K562 (cell line): ENCODE results near the gene RABL6. TPM values are rescaled to one million over a fixed set of nuclear protein-coding genes. Genes with fewer than 3 reads are reported as not detected.

Experiments used
- ATF7 ChIP-seq: fragments of 450-650 bp; IDR thresholded peaks from 2 replicates; pipeline ENCODE4 v1.7.1; 2014; ENCODE audit warnings: mild to moderate bottlenecking, moderate library complexity
- DPF2 ChIP-seq: fragments of 450-650 bp; IDR thresholded peaks from 2 replicates; pipeline ENCODE4 v1.6.1; 2016
- FUS ChIP-seq: fragments of 200-400 bp; formaldehyde crosslinking; optimal IDR thresholded peaks from 2 replicates; pipeline ENCODE3; 2017; ENCODE audit warnings: low read depth, low read length
- HOXB6 ChIP-seq: fragments of 250-450 bp; sonication (Bioruptor Pico); IDR thresholded peaks from 2 replicates; pipeline ENCODE4 v1.5.1; 2022; ENCODE audit warnings: mild to moderate bottlenecking, borderline replicate concordance
- PRMT5 ChIP-seq: sonication (generic); formaldehyde crosslinking; IDR thresholded peaks from 2 replicates; pipeline ENCODE4 v1.5.0; 2020; ENCODE audit warnings: missing genetic modification reagents
- SRSF7 ChIP-seq: fragments of 200-400 bp; formaldehyde crosslinking; optimal IDR thresholded peaks from 2 replicates; pipeline ENCODE3; 2017; ENCODE audit warnings: mild to moderate bottlenecking, low read depth, low read length
- TBL1XR1 ChIP-seq, 2 experiments: IDR thresholded peaks; 2 replicates each; pipeline ENCODE4 v1.6.1; 2012; ENCODE audit warnings: improper control_type of control experiment in 2 of 2, low read length in 2 of 2, mild to moderate bottlenecking in 1 of 2
- XRCC5 ChIP-seq: fragments of 200-400 bp; formaldehyde crosslinking; IDR thresholded peaks from 2 replicates; pipeline ENCODE4 v1.6.1; 2017; ENCODE audit warnings: low read depth, mild to moderate bottlenecking, low read length
- ZC3H4 ChIP-seq: sonication (generic); formaldehyde crosslinking; IDR thresholded peaks from 2 replicates; pipeline ENCODE4 v1.9.0; 2021; ENCODE audit warnings: missing genetic modification reagents, borderline replicate concordance
- ZNF146 ChIP-seq: IDR thresholded peaks from one replicate; pipeline ENCODE4 v1.6.1; 2018; ENCODE audit warnings: missing compliant biosample characterization; ENCODE audit not compliant: unreplicated experiment
- ZSCAN29 ChIP-seq: fragments of 450-650 bp; IDR thresholded peaks from 2 replicates; pipeline ENCODE4 v1.6.1; 2017
- polyA plus RNA-seq, 8 experiments: library from polyadenylated mRNA; depleted of rRNA in 4 of 8; stranded (reverse) in 5 of 8; unstranded in 3 of 8; fragments of >200 nt; fragmentation: Nextera tagmentation in 2 of 8; fragmentation: Illumina TruSeq in 1 of 8; extraction: Ambion mirVana in 2 of 8; extraction: Trizol in 1 of 8; gene quantifications; 2 replicates each; pipeline versions ENCODE4 v1.2.1 to v1.2.3, GENCODE V29; 2011 to 2014; ENCODE audit warnings: inconsistent platforms in 1 of 8, missing spikeins in 1 of 8
- total RNA-seq, 7 experiments: library from RNA; depleted of rRNA in 6 of 7; stranded (reverse); fragments of >200 nt in 6 of 7; fragmentation: Illumina TruSeq in 2 of 7; extraction: Trizol in 2 of 7; gene quantifications; 2 replicates each; pipeline versions ENCODE4 v1.2.1 to v1.2.3, GENCODE V29; 2011 to 2021; ENCODE audit warnings: low replicate concordance in 1 of 7
- TF ChIP-seq, protein P1 (sequence below): fragments of 200-800 bp; sonication (Bioruptor generic); IDR thresholded peaks from 2 replicates; pipeline ENCODE4 v1.6.1; 2017; ENCODE audit warnings: missing genetic modification characterization, missing compliant biosample characterization
- TF ChIP-seq, protein P2 (sequence below): sonication (generic); formaldehyde crosslinking; IDR thresholded peaks from 2 replicates; pipeline ENCODE4 v1.8.0; 2022; ENCODE audit warnings: mild to moderate bottlenecking, missing genetic modification reagents
- TF ChIP-seq, protein P3 (sequence below), 2 experiments: fragments of 450-650 bp in 1 of 2; sonication (generic) in 1 of 2; formaldehyde crosslinking; conservative IDR thresholded peaks; 2 replicates each; pipeline versions ENCODE4 v1.4.0 to v1.8.1; 2020 to 2022; ENCODE audit warnings: mild to moderate bottlenecking in 1 of 2, missing genetic modification reagents in 1 of 2
- TF ChIP-seq, protein P4 (sequence below): fragments of 450-650 bp; IDR thresholded peaks from 2 replicates; pipeline ENCODE4 v1.6.1; 2016; ENCODE audit warnings: low read depth, mild to moderate bottlenecking, moderate library complexity
- TF ChIP-seq, protein P5 (sequence below): fragments of 250-450 bp; sonication (Bioruptor Pico); IDR thresholded peaks from 2 replicates; pipeline ENCODE4 v1.8.0; 2022; ENCODE audit warnings: moderate library complexity, mild to moderate bottlenecking, inconsistent platforms
- TF ChIP-seq, protein P6 (sequence below): fragments of 450-650 bp; formaldehyde crosslinking; IDR thresholded peaks from 2 replicates; pipeline ENCODE4 v1.4.0; 2020; ENCODE audit warnings: mild to moderate bottlenecking, moderate library complexity
- TF ChIP-seq, protein P7 (sequence below): fragments of 250-450 bp; sonication (Bioruptor Pico); IDR thresholded peaks from 2 replicates; pipeline ENCODE4 v1.6.1; 2021; ENCODE audit warnings: mild to moderate bottlenecking

RABL6 gene
- total and polyA plus RNA-seq, 9 of the 15 experiments (the other 6 are each of a cell fraction or from before 2014, with no cell fraction given), result 5.6 to 181 (median 84.5) TPM

DNA sequence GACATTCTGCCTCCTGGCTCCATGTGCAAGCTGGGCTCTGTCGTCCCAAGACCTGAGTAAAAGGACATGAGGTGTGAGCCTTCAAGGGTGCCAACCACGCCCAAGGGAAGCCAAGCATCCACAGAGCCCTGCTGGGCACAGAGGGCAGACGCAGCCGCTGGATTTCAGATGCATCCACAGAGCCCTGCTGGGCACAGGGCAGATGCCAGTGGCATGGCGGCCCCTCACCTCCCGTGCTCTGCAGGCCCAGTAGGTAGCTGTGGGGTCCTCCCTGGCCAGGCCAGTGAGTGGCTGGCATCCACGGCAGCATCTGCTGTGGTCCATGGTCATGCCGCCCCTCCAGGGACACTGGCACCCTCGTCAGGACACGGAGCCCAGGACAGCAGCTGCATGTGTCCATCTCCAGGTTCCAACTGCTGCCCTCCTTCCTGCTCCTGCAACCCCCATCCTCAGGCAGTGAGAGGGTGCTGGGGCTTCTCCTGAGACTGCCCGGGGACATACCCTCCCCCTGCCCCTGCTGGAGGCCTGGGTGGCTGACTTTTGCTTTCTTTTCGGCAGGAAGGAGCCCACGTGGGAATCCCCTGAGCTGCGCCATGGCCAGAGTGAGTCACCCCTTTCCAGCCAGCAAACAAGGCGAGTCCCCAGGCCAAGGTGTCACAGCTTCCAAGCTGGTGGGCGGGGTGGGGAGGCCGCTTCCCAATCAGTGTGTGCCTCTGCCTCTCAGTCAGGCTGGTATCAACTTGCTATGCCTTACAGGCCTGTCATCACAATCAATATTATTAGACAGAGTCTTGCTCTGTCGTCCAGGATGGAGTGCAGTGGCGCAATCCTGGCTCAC is 74.6 kb downstream of the RABL6 start (continued):
- TF ChIP-seq PRMT5 (CRISPR knock-in tag), result no peak
- no peak for TF ChIP-seq ZSCAN29
- TF ChIP-seq, protein P1, sequence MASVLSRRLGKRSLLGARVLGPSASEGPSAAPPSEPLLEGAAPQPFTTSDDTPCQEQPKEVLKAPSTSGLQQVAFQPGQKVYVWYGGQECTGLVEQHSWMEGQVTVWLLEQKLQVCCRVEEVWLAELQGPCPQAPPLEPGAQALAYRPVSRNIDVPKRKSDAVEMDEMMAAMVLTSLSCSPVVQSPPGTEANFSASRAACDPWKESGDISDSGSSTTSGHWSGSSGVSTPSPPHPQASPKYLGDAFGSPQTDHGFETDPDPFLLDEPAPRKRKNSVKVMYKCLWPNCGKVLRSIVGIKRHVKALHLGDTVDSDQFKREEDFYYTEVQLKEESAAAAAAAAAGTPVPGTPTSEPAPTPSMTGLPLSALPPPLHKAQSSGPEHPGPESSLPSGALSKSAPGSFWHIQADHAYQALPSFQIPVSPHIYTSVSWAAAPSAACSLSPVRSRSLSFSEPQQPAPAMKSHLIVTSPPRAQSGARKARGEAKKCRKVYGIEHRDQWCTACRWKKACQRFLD (CRISPR knock-in tag), result no peak
- no peak for TF ChIP-seq XRCC5
- TF ChIP-seq, protein P2, sequence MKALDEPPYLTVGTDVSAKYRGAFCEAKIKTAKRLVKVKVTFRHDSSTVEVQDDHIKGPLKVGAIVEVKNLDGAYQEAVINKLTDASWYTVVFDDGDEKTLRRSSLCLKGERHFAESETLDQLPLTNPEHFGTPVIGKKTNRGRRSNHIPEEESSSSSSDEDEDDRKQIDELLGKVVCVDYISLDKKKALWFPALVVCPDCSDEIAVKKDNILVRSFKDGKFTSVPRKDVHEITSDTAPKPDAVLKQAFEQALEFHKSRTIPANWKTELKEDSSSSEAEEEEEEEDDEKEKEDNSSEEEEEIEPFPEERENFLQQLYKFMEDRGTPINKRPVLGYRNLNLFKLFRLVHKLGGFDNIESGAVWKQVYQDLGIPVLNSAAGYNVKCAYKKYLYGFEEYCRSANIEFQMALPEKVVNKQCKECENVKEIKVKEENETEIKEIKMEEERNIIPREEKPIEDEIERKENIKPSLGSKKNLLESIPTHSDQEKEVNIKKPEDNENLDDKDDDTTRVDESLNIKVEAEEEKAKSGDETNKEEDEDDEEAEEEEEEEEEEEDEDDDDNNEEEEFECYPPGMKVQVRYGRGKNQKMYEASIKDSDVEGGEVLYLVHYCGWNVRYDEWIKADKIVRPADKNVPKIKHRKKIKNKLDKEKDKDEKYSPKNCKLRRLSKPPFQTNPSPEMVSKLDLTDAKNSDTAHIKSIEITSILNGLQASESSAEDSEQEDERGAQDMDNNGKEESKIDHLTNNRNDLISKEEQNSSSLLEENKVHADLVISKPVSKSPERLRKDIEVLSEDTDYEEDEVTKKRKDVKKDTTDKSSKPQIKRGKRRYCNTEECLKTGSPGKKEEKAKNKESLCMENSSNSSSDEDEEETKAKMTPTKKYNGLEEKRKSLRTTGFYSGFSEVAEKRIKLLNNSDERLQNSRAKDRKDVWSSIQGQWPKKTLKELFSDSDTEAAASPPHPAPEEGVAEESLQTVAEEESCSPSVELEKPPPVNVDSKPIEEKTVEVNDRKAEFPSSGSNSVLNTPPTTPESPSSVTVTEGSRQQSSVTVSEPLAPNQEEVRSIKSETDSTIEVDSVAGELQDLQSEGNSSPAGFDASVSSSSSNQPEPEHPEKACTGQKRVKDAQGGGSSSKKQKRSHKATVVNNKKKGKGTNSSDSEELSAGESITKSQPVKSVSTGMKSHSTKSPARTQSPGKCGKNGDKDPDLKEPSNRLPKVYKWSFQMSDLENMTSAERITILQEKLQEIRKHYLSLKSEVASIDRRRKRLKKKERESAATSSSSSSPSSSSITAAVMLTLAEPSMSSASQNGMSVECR (CRISPR knock-in tag), result peak; percentile 84
- TF ChIP-seq FUS, result no peak
- TF ChIP-seq, protein P3, sequence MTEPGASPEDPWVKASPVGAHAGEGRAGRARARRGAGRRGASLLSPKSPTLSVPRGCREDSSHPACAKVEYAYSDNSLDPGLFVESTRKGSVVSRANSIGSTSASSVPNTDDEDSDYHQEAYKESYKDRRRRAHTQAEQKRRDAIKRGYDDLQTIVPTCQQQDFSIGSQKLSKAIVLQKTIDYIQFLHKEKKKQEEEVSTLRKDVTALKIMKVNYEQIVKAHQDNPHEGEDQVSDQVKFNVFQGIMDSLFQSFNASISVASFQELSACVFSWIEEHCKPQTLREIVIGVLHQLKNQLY (CRISPR knock-in tag; conservative IDR thresholded peaks at IDR 0.05), result no peak
- TF ChIP-seq HOXB6 (CRISPR knock-in tag), result no peak
- no peak for TF ChIP-seq TBL1XR1 (IDR thresholded peaks at IDR 0.05; ENCODE audit: low read length in 2 of 2)
- TF ChIP-seq, protein P4, sequence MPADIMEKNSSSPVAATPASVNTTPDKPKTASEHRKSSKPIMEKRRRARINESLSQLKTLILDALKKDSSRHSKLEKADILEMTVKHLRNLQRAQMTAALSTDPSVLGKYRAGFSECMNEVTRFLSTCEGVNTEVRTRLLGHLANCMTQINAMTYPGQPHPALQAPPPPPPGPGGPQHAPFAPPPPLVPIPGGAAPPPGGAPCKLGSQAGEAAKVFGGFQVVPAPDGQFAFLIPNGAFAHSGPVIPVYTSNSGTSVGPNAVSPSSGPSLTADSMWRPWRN, result no peak
- TF ChIP-seq DPF2, result 0 out of 2 replicates have a peak, but pooled peaks have one; percentile 15
- TF ChIP-seq SRSF7, result no peak
- TF ChIP-seq, protein P5, sequence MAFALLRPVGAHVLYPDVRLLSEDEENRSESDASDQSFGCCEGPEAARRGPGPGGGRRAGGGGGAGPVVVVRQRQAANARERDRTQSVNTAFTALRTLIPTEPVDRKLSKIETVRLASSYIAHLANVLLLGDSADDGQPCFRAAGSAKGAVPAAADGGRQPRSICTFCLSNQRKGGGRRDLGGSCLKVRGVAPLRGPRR (CRISPR knock-in tag), result no peak
- TF ChIP-seq ZC3H4 (CRISPR knock-in tag), result no peak
- TF ChIP-seq, protein P6, sequence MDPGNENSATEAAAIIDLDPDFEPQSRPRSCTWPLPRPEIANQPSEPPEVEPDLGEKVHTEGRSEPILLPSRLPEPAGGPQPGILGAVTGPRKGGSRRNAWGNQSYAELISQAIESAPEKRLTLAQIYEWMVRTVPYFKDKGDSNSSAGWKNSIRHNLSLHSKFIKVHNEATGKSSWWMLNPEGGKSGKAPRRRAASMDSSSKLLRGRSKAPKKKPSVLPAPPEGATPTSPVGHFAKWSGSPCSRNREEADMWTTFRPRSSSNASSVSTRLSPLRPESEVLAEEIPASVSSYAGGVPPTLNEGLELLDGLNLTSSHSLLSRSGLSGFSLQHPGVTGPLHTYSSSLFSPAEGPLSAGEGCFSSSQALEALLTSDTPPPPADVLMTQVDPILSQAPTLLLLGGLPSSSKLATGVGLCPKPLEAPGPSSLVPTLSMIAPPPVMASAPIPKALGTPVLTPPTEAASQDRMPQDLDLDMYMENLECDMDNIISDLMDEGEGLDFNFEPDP, result no peak
- no peak for TF ChIP-seq ZNF146 (CRISPR knock-in tag)
- TF ChIP-seq, protein P7, sequence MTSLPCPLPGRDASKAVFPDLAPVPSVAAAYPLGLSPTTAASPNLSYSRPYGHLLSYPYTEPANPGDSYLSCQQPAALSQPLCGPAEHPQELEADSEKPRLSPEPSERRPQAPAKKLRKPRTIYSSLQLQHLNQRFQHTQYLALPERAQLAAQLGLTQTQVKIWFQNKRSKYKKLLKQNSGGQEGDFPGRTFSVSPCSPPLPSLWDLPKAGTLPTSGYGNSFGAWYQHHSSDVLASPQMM, result no peak
- peak; percentile 67; the same call in 1 of the 2 replicates for TF ChIP-seq ATF7
